Stimulated activated CD8-positive, alpha-beta memory T cell treated with anti-CD3 and anti-CD28 coated beads, Interleukin-15, amount 100 ng/mL, for 48 hours (primary cell): ENCODE data around the gene ZNF683.
"Not testable (repeated sequence)": the region's sequence is repeated elsewhere in the genome, so short reads cannot be mapped to it uniquely, and the experiment has no call there.

ENCODE experiments used
- DNase-seq, 2 donors: peaks; one replicate each; pipeline ENCODE4 v3.0.0-alpha.2; 2020; ENCODE audit warnings: low read depth in 2 of 2

Gene ZNF683

GRCh38 chr1:26372611-26373010, at the start of gene ZNF683:
ZNF683 (minus strand) TSS chr1:26372750; CDS start chr1:26368571, 4,179 bp downstream.
- not testable (repeated sequence) for DNase-seq

DNA sequence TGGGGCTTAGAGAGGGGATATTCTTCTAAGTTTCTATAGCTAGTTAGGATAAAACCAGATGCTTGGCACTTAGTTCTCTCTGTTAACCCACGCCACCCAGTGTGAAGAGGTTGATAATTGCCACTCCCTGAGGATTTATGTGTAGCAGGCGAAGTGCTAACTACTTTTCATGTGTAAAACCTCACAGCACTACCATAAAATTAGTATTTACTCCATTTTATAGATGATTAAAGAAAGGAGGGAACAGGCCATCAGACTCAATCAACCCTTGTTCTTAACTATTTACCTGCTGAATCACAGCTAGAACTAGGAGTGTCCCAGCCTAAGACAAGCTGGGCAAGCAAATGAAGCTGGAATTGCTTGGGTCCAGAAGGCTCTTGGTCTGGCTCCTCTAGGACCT, 46.9 kb upstream of the ZNF683 start:
- DNase-seq: no peak

- DNase-seq: no peak
Measured at GRCh38 chr1:26418865-26419349, 46.4 kb upstream of the ZNF683 start.

DNA sequence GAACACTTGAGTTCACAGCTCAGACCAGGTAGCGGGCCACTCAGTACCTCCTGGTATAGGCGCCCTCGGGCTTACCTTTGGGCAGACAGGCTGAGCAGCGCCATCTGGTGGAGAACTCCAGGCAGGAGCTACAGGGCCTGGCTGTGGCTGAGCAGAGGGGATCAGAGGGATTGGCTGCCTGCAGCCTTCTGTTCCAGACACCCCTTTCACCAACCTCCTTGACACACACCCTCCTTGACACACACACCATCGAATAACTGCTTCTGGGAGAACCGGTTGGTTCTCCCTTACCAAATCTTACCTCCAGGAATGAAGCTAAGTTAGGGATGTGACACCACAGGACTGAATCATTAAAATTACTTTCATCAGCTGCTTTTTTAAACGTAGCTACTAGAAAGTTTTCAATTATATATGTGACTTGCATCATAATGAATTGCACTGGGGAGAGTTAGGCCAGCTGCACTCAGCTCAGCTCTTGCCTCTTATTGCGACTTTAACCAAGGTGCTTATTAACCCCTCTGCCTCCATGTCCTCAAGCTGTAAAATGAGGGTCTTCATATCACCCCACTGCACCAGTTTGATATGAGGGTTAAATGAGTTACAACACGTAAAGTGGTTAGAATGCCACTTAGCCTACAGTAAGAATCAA, 44.7 kb upstream of the ZNF683 start:
- DNase-seq: peak; percentile 67 to 73

DNA sequence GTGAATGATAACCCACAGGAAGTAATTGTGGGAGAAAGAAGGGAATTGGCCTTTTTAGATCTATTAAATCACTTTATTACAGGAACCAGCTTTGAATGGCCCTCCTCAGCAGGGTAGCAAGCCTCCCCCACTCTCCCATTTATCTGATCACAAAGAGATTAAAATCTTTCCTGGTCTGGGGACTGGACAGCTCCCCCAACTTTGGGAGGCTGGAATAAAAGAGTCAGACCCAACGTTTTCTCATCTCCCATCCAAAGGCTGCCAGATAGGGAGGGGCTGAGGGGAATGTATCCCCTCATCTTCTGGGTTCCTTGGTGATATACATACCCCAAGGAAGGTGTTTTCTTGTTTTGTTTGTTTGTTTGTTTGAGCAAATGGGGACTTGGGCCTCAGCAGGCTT, 40.5 kb upstream of the ZNF683 start:
- DNase-seq: no peak

GRCh38 chr1:26412180-26412840, 39.8 kb upstream of the ZNF683 start:
- DNase-seq: no peak

DNA sequence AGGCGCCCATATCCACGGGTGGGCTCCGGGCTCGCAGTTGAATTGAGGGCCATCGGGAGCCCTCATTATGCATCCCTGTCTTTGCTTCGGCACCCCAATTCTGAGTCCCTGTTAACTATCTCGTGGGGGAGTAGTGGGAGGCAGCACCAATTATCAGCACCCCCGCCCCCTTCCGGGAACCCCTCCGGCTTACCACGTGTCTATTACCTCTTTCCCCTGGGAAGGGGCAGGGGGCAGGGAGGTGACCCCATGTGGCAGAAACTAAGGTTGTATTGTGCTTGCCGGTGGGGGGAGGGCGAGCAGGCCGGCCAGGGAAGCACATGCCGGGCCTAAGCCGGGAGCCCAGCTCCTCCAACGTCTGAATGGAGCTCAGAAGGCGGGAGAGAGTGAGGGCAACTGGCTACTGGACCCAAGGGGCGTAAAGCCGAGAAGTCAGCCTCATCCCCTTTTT, 39.1 kb upstream of the ZNF683 start:
- DNase-seq: no peak

DNA sequence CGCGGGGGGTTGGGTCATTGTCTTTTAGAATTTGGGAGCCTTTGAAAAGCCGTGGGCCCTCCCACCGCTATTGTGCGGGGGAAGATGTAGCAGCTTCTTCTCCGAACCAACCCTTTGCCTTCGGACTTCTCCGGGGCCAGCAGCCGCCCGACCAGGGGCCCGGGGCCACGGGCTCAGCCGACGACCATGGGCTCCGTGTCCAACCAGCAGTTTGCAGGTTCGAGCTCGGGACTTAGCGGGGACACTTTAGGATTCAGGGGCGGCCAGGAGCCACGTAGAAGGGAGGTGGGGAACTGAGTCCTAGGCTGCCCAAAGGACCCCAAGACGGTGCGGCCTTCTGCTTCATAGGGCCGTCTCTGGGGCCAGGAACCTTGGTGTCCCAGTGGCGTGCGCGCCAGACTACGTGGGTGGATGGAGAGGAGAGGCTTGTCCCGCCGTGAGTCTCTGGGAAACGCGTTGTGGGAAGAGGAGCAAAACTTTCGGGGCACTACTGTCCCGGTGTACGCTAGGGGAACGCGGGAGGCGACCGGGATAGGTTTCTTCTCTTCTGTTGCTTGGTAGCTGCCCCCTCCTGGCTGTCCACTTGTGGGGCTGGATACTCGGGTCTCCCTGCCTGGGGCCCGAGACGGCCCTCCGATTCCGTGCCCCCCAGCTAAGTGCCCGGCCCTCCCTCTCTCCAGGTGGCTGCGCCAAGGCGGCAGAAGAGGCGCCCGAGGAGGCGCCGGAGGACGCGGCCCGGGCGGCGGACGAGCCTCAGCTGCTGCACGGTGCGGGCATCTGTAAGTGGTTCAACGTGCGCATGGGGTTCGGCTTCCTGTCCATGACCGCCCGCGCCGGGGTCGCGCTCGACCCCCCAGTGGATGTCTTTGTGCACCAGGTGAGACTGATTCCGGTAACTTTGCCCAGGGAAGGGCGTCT, 38.4 kb upstream of the ZNF683 start, which contains the start of gene LIN28A:
Gene LIN28A (plus strand): TSS at position 112 of the 918 bp plus-strand sequence. CDS start 75 bp downstream, at position 187.
- DNase-seq: no peak

DNA sequence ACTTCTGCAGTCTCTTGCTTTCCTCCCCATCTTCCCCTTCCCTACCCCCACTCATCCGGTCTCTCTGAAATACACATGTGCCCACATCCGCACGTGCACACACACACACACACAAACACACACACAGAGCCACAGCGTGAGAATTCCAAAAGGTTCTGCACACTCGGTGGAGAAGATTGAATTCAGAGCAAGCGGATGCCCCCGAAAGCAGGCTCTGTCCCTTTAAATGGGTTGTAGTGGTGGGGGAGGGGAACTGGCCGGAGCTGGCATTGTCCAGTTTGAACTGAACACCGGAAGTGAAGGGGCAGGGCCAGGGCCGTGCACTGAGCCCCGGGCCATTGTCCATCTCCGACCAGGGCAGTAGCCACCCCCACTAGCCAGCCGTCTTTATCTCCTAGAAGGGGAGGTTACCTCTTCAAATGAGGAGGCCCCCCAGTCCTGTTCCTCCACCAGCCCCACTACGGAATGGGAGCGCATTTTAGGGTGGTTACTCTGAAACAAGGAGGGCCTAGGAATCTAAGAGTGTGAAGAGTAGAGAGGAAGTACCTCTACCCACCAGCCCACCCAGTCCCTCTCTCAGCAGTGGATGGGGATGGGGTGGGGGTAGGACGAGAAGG, 36.7 kb upstream of the ZNF683 start:
- DNase-seq: no peak

GRCh38 chr1:26408604-26409003, 36.1 kb upstream of the ZNF683 start:
- peak in 1 of 2 donors; percentile 43 for DNase-seq

DNA sequence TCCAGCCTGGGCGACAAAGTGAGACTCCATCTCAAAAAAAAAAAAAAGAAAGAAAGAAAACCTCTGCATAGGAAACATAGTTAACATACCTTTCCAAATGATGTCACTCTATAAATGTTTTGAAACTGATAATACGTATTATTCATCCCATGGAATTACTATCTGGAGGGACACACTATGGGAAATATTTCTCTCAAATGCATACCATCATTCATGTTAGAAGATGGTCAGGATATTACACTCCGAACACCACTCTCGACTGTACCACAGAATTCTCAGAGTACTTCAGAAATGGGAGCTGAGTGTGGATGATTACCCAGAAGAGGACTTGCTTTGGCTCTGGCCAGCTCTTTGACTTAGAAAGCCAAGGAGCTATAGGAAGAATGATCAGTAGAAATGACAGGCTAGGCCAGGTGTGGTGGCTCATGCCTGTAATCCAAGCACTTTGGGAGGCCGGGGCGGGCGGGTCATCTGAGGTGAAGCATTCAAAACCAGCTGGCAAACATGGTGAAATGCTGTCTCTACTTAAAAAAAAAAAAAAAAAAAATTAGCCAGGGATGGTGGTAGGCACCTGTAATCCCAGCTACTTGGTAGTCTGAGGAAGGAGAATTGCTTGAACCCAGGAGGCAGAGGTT, 32.8 kb upstream of the ZNF683 start:
- no peak for DNase-seq

- DNase-seq: no peak
Measured at GRCh38 chr1:26404641-26405040, 32.1 kb upstream of the ZNF683 start.

DNA sequence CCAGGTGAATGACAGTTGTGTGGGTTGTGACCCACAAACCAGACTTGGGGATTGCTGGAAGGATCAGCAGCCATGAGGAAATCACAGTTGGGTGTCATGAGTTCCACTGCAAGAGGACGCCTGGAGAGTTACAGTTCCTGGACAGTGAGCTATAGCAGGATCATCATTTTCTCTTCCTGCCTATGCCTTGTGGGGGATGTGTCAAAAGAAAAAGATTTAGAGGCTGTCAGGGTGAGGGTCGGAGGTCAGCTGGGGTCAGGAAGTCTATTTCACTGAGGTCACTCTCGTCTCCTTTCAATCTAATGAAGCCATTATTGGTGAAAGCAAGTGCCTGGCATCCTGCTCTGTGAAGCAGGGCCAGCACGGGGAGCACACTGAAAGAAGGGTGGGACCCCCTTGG, 31.1 kb upstream of the ZNF683 start:
- no peak for DNase-seq

GRCh38 chr1:26401891-26402290, 29.3 kb upstream of the ZNF683 start:
- no peak for DNase-seq

DNA sequence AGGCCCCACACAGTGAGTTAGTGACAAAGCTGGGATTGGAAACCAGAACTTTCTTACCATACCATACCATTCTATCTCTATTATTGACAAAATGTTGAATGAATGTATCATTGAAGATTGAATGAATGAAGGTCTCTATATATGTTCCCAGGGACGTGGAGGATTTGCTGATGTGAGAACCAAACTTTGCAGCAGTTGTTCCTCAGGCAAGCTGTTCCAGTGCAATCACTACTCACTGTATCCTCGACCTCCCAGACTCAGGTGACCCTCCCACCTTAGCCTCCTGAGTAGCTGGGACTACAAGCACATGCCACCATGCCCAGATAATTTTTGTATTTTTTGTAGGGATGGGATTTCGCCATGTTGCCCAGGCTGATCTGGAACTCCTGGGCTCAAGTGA, 26.5 kb upstream of the ZNF683 start:
- no peak for DNase-seq

- no peak for DNase-seq
Measured at GRCh38 chr1:26395754-26396153, 23.2 kb upstream of the ZNF683 start.

GRCh38 chr1:26391450-26391849, 18.9 kb upstream of the ZNF683 start:
- no peak for DNase-seq

GRCh38 chr1:26389604-26390247, 17.2 kb upstream of the ZNF683 start:
- no peak for DNase-seq

DNA sequence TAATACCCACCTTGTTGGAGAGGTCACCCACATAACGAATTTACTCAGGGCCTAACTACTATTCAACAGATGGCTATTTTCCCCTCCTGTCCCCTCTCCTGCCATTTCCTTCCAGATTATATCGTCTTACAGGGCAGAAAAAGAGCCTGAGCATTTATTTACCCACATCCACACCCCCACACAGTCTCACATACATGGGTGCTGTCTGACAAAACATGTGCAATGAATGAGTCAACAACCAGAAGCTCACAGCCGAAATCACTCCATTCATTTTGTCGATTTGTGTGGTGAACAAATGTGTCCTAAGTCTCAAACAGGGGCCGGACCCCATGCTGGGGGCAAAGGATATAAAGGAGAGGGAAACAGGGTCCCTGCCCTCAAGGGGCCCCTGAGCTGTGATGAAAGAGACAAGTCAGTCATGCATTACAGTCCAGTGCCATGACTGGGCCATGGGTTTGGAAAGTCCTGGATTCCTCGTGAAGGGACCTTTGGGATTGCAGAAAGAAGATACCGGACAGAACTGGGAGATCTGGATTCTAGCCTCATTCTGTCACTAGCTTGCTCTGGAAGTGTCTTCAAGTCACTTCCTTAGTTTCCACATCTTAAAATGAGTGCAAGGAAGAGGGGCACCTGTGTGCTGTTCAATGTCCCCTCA, 16.4 kb upstream of the ZNF683 start:
- no peak for DNase-seq

DNA sequence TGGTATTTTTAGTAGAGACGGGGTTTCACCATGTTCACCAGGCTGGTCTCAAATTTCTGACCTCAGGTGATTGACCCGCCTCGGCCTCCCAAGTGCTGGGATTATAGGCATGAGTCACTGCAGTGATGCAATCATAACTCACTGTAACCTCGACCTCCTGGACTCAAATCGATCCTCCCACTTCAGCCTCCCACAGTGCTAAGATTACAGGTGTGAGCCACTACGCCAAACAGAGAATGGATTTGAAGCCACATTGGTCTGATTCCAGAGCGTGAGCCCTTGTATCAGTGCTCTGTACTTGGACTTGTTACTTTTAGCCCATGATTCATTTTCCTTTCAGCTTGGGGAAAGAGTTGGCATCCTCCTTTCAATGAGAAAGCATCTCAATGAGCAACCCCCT, 14.9 kb upstream of the ZNF683 start:
- no peak for DNase-seq
